Measurements from ENCODE around the gene CAVIN2.
A peak's percentile ranks its signal among the peaks of the same experiment; 100 is the strongest.

CAVIN2 gene, protein sequence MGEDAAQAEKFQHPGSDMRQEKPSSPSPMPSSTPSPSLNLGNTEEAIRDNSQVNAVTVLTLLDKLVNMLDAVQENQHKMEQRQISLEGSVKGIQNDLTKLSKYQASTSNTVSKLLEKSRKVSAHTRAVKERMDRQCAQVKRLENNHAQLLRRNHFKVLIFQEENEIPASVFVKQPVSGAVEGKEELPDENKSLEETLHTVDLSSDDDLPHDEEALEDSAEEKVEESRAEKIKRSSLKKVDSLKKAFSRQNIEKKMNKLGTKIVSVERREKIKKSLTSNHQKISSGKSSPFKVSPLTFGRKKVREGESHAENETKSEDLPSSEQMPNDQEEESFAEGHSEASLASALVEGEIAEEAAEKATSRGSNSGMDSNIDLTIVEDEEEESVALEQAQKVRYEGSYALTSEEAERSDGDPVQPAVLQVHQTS

DNA sequence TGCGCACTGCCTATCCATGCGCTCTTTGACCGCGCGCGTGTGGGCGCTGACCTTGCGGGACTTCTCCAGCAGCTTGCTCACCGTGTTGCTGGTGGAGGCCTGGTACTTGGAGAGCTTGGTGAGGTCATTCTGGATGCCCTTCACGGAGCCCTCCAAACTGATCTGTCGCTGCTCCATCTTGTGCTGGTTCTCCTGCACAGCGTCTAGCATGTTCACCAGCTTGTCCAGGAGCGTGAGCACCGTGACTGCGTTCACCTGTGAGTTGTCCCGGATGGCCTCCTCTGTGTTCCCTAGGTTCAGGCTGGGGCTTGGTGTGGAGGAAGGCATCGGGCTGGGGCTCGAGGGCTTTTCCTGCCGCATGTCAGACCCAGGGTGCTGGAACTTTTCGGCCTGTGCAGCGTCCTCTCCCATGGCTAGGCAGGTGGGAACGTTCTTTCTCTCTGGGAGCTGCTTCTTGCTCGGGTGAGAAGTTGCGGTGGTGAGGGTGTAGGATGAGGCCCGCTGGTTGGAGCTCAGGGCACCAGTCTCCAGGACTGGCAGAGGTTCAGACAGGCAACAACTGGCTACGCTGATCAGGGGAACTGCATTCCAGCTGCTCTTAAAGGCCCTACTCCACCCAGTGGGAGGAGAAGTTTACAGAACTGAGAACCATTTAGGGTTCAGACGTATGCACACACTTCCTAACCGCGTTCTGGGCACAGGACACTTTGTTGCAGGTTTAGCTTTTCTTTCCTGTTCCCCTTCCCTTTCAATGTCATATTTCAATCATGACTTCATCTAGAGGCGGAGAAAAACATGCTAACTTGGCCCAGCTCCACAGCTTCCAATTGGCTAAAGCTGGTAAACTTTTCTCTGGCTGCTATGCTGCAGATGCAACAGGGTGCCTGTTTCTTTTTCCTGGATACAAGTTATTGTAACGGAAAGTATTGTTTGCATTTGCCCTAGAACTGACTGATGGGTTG, at the start of gene CAVIN2:
CAVIN2 (minus strand) TSS at position 574 of the 962 bp plus-strand sequence; CDS start at position 411, 163 bp downstream.
- Histone ChIP-seq H3K4me3 (ENCODE audit: low read depth in 1 of 2, low read length in 2 of 2) (peak within 1 kb of the TSS; percentile 54 to 63), H3K4me1 (ENCODE audit: control insufficient read depth in 1 of 2, insufficient read depth in 2 of 2, low read length in 2 of 2) (peaks cover 0 to 10% of the 10 kb centered on the region in 2 donors), H3K36me3 (ENCODE audit: control insufficient read depth in 1 of 2, insufficient read depth in 2 of 2, low read length in 2 of 2) (no peaks in the 10 kb centered on the region), H3K9me3 (ENCODE audit: control insufficient read depth in 1 of 2, low read length in 2 of 2) (no peaks in the 10 kb centered on the region), H3K27ac (ENCODE audit: low read depth, low read length) (peak within 1 kb of the TSS; percentile 60), H3K27me3 (ENCODE audit: control insufficient read depth in 1 of 2, insufficient read depth in 2 of 2, low read length in 2 of 2) (no peaks in the 10 kb centered on the region), H3K9ac (ENCODE audit: low read depth in 1 of 2, low read length in 2 of 2) (peak within 1 kb of the TSS; percentile 28 to 44)

DNA sequence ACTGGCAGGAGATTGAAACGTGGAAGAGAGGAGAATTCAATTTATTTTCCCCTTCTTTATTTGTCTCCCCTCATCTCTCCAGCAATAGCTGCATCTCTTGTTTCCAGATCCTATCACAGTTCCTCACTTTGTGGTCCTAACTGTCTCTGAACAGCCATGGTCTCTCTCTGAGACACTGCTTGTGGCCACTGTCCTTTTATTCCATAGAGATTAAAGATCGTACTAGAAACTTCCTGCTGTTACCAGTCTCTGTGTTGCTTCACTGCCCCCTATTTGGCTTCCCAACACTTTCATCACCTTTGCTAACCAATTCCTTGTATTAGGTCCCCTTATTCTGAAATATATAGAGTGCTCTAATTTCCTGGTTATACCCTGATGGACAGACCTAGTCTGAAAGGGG, 48.9 kb upstream of the CAVIN2 start:
- no peaks in the 10 kb centered on the region for H3K9me3 ChIP-seq (ENCODE audit: control insufficient read depth in 1 of 2, low read length in 2 of 2)
- H3K27me3 ChIP-seq (ENCODE audit: control insufficient read depth in 1 of 2, insufficient read depth in 2 of 2, low read length in 2 of 2) = no peaks in the 10 kb centered on the region
- no peaks in the 10 kb centered on the region for H3K4me1 ChIP-seq (ENCODE audit: control insufficient read depth in 1 of 2, insufficient read depth in 2 of 2, low read length in 2 of 2)
- no peaks in the 10 kb centered on the region for H3K36me3 ChIP-seq (ENCODE audit: control insufficient read depth in 1 of 2, insufficient read depth in 2 of 2, low read length in 2 of 2)
- no peak overlapping the region for H3K9ac ChIP-seq (ENCODE audit: low read depth in 1 of 2, low read length in 2 of 2)
- no peak overlapping the region for H3K27ac ChIP-seq (ENCODE audit: low read depth, low read length)
- H3K4me3 ChIP-seq (ENCODE audit: low read depth in 1 of 2, low read length in 2 of 2) = no peak overlapping the region

DNA sequence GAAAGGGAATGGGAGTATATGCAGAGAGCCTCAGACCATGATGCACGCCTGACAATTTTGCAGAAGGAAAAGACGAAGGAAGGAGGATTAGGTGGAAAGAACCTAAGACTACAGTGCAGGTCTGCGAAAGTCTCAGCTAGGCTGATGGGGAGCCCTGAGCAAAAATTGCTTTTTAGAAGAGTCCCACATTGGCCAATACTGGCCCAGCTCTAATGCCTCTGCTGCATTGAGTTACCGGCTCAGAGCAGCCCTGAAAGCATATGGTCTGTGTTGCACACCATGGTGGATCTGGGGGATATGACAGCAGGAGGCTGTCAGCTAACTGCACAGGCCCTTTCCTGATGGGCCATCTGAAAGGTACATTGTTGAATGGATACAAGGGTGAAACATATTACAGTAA, 48.3 kb upstream of the CAVIN2 start:
- no peak overlapping the region for H3K27ac ChIP-seq (ENCODE audit: low read depth, low read length)
- H3K4me1 ChIP-seq (ENCODE audit: control insufficient read depth in 1 of 2, insufficient read depth in 2 of 2, low read length in 2 of 2) = no peaks in the 10 kb centered on the region
- H3K9ac ChIP-seq (ENCODE audit: low read depth in 1 of 2, low read length in 2 of 2) = no peak overlapping the region
- H3K27me3 ChIP-seq (ENCODE audit: control insufficient read depth in 1 of 2, insufficient read depth in 2 of 2, low read length in 2 of 2) = no peaks in the 10 kb centered on the region
- H3K9me3 ChIP-seq (ENCODE audit: control insufficient read depth in 1 of 2, low read length in 2 of 2) = no peaks in the 10 kb centered on the region
- H3K4me3 ChIP-seq (ENCODE audit: low read depth in 1 of 2, low read length in 2 of 2) = no peak overlapping the region
- H3K36me3 ChIP-seq (ENCODE audit: control insufficient read depth in 1 of 2, insufficient read depth in 2 of 2, low read length in 2 of 2) = no peaks in the 10 kb centered on the region

DNA sequence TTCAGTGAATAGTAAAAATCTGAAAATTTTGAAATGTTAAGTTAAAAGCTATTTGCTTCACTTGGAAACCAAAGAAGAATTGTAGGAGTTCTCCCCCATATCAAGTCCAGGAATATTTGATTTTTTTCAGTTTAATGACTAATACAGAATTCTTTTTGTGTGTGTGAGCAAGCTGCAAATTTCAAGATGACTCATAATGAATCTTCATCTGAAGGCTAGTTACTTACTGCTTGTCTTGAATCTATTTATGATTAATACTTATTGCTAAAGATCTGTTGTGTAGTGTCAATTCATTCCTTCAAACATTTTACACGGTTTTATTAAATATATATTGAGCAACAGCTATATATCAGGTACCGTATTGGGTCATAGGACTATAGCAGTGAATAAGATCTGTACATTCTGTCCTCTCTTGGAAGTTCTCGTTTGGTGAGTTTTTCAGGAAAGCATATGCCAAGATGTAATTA, 47.8 kb upstream of the CAVIN2 start:
- H3K36me3 ChIP-seq (ENCODE audit: control insufficient read depth in 1 of 2, insufficient read depth in 2 of 2, low read length in 2 of 2) = no peaks in the 10 kb centered on the region
- no peak overlapping the region for H3K27ac ChIP-seq (ENCODE audit: low read depth, low read length)
- H3K9ac ChIP-seq (ENCODE audit: low read depth in 1 of 2, low read length in 2 of 2) = no peak overlapping the region
- no peaks in the 10 kb centered on the region for H3K9me3 ChIP-seq (ENCODE audit: control insufficient read depth in 1 of 2, low read length in 2 of 2)
- H3K4me3 ChIP-seq (ENCODE audit: low read depth in 1 of 2, low read length in 2 of 2) = no peak overlapping the region
- H3K4me1 ChIP-seq (ENCODE audit: control insufficient read depth in 1 of 2, insufficient read depth in 2 of 2, low read length in 2 of 2) = no peaks in the 10 kb centered on the region
- no peaks in the 10 kb centered on the region for H3K27me3 ChIP-seq (ENCODE audit: control insufficient read depth in 1 of 2, insufficient read depth in 2 of 2, low read length in 2 of 2)

DNA sequence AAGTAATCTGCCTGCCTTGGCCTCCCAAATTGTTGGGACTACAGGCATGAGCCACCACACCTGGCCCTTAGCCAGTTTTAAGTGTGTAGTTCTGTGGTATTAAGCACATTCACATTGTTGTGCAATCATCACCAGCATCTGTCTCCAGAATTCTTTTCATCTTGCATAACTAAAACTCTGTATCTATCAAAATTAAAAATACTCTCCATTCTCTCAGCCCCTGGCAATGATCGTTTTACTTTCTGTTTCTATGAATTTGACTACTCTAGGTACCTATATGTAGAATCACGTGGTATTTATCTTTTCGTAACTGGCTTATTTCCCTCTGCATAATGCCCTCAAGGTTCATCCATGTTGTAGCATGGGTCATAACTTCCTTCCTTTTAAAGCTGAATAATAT, 45.5 kb upstream of the CAVIN2 start:
- Histone ChIP-seq H3K27me3 (ENCODE audit: control insufficient read depth in 1 of 2, insufficient read depth in 2 of 2, low read length in 2 of 2) (no peaks in the 10 kb centered on the region), H3K27ac (ENCODE audit: low read depth, low read length) (no peak overlapping the region), H3K4me1 (ENCODE audit: control insufficient read depth in 1 of 2, insufficient read depth in 2 of 2, low read length in 2 of 2) (no peaks in the 10 kb centered on the region), H3K4me3 (ENCODE audit: low read depth in 1 of 2, low read length in 2 of 2) (no peak overlapping the region), H3K9ac (ENCODE audit: low read depth in 1 of 2, low read length in 2 of 2) (no peak overlapping the region), H3K36me3 (ENCODE audit: control insufficient read depth in 1 of 2, insufficient read depth in 2 of 2, low read length in 2 of 2) (no peaks in the 10 kb centered on the region), H3K9me3 (ENCODE audit: control insufficient read depth in 1 of 2, low read length in 2 of 2) (no peaks in the 10 kb centered on the region)

DNA sequence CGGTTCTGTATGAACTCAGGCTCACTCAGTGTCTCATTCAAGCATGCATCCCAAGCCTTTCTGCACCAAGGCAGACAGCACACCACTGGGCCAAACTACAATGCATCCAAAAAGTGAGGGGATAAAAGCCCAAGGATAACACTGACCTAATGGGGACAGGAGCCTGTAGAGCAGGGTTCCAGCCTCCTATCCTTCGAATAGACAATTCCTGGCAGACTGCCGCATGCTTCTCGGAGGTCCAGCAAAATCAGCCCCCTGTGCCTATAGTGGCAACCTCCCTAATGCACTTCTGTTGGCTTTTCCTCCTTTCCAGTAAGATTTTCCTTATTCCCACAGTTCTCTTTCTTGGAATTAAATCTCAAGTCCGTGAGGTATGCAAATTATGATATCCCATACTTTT, 44.8 kb upstream of the CAVIN2 start:
- Histone ChIP-seq H3K9ac (ENCODE audit: low read depth in 1 of 2, low read length in 2 of 2) (no peak overlapping the region), H3K4me1 (ENCODE audit: control insufficient read depth in 1 of 2, insufficient read depth in 2 of 2, low read length in 2 of 2) (no peaks in the 10 kb centered on the region), H3K27ac (ENCODE audit: low read depth, low read length) (no peak overlapping the region), H3K27me3 (ENCODE audit: control insufficient read depth in 1 of 2, insufficient read depth in 2 of 2, low read length in 2 of 2) (no peaks in the 10 kb centered on the region), H3K36me3 (ENCODE audit: control insufficient read depth in 1 of 2, insufficient read depth in 2 of 2, low read length in 2 of 2) (no peaks in the 10 kb centered on the region), H3K9me3 (ENCODE audit: control insufficient read depth in 1 of 2, low read length in 2 of 2) (no peaks in the 10 kb centered on the region), H3K4me3 (ENCODE audit: low read depth in 1 of 2, low read length in 2 of 2) (no peak overlapping the region)

DNA sequence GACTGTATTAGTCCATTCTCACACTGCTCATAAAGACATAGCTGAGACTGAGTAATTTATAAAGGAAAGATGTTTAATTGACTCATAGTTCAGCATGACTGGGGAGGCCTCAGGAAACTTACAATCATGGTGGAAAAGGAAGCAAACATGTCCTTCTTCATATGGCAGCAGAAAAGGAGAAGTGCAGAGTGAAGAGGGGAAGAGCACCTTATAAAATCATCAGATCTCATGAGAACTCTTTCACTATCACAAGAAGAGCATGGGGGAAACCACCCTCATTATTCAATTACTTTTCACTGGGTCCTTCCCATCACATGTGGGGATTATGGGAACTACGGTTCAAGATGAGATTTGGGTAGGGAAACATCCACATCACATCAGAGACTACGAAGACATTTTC, 43.0 kb upstream of the CAVIN2 start:
- H3K9ac ChIP-seq (ENCODE audit: low read depth in 1 of 2, low read length in 2 of 2) = no peak overlapping the region
- peaks cover 9 to 11% of the 10 kb centered on the region in 2 donors for H3K4me1 ChIP-seq (ENCODE audit: control insufficient read depth in 1 of 2, insufficient read depth in 2 of 2, low read length in 2 of 2)
- H3K36me3 ChIP-seq (ENCODE audit: control insufficient read depth in 1 of 2, insufficient read depth in 2 of 2, low read length in 2 of 2) = no peaks in the 10 kb centered on the region
- H3K27me3 ChIP-seq (ENCODE audit: control insufficient read depth in 1 of 2, insufficient read depth in 2 of 2, low read length in 2 of 2) = no peaks in the 10 kb centered on the region
- no peak overlapping the region for H3K4me3 ChIP-seq (ENCODE audit: low read depth in 1 of 2, low read length in 2 of 2)
- no peaks in the 10 kb centered on the region for H3K9me3 ChIP-seq (ENCODE audit: control insufficient read depth in 1 of 2, low read length in 2 of 2)
- no peak overlapping the region for H3K27ac ChIP-seq (ENCODE audit: low read depth, low read length)

DNA sequence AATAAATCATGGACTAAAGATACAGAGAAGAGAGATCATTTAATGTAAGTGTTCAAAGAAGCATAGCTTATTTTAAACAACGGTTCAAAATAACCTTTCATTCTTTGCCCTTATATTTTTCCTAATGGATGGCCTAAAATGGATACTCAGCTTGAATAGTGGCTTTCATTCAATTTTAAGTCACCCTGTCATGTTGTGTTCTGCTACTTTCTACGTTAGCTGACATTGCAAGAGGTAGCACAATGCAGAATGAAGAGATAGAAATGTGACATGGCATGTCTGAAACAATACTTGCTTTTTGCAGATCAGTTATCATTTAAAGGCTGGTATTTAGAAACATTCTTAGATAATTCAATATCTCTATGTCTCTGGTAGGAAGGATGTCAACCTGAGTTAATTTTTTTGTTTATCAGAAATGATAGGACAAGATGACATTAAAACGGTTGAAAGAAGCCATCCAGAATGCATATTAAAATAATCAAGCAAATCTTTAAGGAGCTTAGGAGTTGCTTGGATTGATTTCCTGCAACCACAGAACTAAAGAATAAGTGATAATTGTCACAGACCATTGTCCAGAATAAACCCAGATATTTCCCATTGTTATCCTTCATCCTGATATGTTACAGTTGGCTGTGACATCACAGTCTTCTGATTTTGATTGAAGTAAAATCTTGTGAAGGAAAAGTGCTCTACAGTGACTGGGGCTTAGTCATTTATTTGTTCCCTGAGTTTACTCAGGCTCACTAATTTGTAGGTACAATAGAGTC, 41.7 kb upstream of the CAVIN2 start:
- H3K4me1 ChIP-seq (ENCODE audit: control insufficient read depth in 1 of 2, insufficient read depth in 2 of 2, low read length in 2 of 2) = peaks cover 9 to 19% of the 10 kb centered on the region in 2 donors
- H3K36me3 ChIP-seq (ENCODE audit: control insufficient read depth in 1 of 2, insufficient read depth in 2 of 2, low read length in 2 of 2) = no peaks in the 10 kb centered on the region
- H3K27ac ChIP-seq (ENCODE audit: low read depth, low read length) = no peak overlapping the region
- H3K27me3 ChIP-seq (ENCODE audit: control insufficient read depth in 1 of 2, insufficient read depth in 2 of 2, low read length in 2 of 2) = no peaks in the 10 kb centered on the region
- H3K4me3 ChIP-seq (ENCODE audit: low read depth in 1 of 2, low read length in 2 of 2) = no peak overlapping the region
- H3K9me3 ChIP-seq (ENCODE audit: control insufficient read depth in 1 of 2, low read length in 2 of 2) = no peaks in the 10 kb centered on the region
- H3K9ac ChIP-seq (ENCODE audit: low read depth in 1 of 2, low read length in 2 of 2) = no peak overlapping the region

DNA sequence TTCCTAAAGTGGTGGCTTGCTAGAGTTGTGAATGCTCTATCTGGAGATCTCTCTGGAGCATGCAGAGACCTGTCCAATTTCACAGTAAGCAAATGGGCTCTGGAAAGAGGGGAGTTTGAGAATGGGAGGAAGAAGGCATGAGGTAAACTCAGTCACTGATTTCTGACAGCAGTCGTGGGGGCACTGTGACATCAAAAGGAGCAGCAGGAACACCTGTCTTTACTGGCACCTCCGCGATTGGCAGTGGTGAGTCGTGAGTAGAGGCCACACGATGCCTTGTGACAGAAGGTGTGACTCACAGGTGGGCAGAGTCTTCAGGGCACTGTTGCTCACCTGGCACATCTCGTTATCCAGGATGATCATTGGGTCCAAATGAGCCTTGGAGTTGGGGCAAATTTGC, 38.8 kb upstream of the CAVIN2 start:
- Histone ChIP-seq H3K4me1 (ENCODE audit: control insufficient read depth in 1 of 2, insufficient read depth in 2 of 2, low read length in 2 of 2) (peaks cover 9 to 19% of the 10 kb centered on the region in 2 donors), H3K9me3 (ENCODE audit: control insufficient read depth in 1 of 2, low read length in 2 of 2) (no peaks in the 10 kb centered on the region), H3K9ac (ENCODE audit: low read depth in 1 of 2, low read length in 2 of 2) (no peak overlapping the region), H3K4me3 (ENCODE audit: low read depth in 1 of 2, low read length in 2 of 2) (no peak overlapping the region), H3K27ac (ENCODE audit: low read depth, low read length) (no peak overlapping the region), H3K27me3 (ENCODE audit: control insufficient read depth in 1 of 2, insufficient read depth in 2 of 2, low read length in 2 of 2) (no peaks in the 10 kb centered on the region), H3K36me3 (ENCODE audit: control insufficient read depth in 1 of 2, insufficient read depth in 2 of 2, low read length in 2 of 2) (no peaks in the 10 kb centered on the region)
